ENCODE data around the gene RPA3.

RPA3 gene

DNA sequence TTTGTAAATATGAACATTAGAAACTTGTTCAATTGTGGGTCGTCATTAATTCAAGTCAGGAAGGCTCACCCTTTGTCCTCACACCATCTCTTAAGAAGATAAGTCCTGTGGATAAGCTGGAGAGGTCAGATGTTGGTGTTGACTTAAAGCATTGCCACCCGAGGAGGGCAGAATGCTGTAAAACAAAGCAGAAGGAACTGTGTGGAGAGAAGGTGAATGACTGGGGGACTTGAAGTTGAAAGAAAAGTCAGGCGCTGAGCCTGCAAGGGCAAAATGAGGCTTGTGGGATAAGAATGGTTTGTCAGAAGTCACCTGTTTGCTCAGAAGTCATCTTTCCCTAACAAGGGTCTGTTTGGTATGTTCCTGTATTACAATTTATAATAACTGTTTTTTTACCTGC, 9.1 kb downstream of the RPA3 start (continued):
- TF ChIP-seq, protein P1, sequence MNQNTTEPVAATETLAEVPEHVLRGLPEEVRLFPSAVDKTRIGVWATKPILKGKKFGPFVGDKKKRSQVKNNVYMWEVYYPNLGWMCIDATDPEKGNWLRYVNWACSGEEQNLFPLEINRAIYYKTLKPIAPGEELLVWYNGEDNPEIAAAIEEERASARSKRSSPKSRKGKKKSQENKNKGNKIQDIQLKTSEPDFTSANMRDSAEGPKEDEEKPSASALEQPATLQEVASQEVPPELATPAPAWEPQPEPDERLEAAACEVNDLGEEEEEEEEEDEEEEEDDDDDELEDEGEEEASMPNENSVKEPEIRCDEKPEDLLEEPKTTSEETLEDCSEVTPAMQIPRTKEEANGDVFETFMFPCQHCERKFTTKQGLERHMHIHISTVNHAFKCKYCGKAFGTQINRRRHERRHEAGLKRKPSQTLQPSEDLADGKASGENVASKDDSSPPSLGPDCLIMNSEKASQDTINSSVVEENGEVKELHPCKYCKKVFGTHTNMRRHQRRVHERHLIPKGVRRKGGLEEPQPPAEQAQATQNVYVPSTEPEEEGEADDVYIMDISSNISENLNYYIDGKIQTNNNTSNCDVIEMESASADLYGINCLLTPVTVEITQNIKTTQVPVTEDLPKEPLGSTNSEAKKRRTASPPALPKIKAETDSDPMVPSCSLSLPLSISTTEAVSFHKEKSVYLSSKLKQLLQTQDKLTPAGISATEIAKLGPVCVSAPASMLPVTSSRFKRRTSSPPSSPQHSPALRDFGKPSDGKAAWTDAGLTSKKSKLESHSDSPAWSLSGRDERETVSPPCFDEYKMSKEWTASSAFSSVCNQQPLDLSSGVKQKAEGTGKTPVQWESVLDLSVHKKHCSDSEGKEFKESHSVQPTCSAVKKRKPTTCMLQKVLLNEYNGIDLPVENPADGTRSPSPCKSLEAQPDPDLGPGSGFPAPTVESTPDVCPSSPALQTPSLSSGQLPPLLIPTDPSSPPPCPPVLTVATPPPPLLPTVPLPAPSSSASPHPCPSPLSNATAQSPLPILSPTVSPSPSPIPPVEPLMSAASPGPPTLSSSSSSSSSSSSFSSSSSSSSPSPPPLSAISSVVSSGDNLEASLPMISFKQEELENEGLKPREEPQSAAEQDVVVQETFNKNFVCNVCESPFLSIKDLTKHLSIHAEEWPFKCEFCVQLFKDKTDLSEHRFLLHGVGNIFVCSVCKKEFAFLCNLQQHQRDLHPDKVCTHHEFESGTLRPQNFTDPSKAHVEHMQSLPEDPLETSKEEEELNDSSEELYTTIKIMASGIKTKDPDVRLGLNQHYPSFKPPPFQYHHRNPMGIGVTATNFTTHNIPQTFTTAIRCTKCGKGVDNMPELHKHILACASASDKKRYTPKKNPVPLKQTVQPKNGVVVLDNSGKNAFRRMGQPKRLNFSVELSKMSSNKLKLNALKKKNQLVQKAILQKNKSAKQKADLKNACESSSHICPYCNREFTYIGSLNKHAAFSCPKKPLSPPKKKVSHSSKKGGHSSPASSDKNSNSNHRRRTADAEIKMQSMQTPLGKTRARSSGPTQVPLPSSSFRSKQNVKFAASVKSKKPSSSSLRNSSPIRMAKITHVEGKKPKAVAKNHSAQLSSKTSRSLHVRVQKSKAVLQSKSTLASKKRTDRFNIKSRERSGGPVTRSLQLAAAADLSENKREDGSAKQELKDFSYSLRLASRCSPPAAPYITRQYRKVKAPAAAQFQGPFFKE (tag by site-specific recombination; IDR thresholded peaks at IDR 0.05; ENCODE audit: borderline replicate concordance) = no peak

DNA sequence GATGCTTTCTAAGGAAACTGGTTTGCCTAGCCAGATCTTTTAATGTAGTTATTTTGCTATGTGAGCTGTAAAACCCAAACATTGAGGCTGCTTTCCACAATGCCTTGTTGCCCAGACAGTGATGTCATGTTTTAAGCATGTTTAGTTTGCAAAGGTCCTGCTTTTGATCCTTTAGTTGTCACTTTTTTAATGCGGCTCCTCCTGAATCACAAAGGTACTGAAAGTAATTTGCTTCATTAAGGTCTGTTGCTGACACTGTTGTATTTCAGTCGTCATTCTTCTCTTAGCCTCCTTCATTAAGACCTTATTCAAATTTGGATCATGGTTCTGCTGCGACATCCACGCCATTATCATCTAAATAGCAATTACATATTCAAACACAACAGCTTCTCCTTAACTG, 10.6 kb downstream of the RPA3 start:
- H3K9me3 ChIP-seq (ENCODE audit: control insufficient read depth, insufficient read depth, low read depth, low read length) = no peaks in the 10 kb centered on the region
- ChIA-PET POLR2A (no interaction called here), CTCF (interaction anchor here (0.6 to 1.8 kb wide), 5 partner anchors 14 to 328 kb away, joined by 3 to 7 read pairs (median 3); no protein-coding TSS in a partner anchor)
- no peak overlapping the region for H3K27ac ChIP-seq (ENCODE audit: extremely low read depth, low read depth, low read length)
- H3K4me1 ChIP-seq (ENCODE audit: control insufficient read depth, insufficient read depth, low read length) = peaks cover 11% of the 10 kb centered on the region
- no peaks in the 10 kb centered on the region for H3K36me3 ChIP-seq (ENCODE audit: control insufficient read depth in 2 of 2, insufficient read depth in 1 of 2, low read length in 2 of 2)
- H3K4me3 ChIP-seq (ENCODE audit: low read depth, low read length) = no peak overlapping the region
- TF ChIP-seq, protein P2, sequence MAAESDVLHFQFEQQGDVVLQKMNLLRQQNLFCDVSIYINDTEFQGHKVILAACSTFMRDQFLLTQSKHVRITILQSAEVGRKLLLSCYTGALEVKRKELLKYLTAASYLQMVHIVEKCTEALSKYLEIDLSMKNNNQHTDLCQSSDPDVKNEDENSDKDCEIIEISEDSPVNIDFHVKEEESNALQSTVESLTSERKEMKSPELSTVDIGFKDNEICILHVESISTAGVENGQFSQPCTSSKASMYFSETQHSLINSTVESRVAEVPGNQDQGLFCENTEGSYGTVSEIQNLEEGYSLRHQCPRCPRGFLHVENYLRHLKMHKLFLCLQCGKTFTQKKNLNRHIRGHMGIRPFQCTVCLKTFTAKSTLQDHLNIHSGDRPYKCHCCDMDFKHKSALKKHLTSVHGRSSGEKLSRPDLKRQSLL (tag by site-specific recombination; IDR thresholded peaks at IDR 0.05) = no peak
- TF ChIP-seq ZNF521 (tag by site-specific recombination; IDR thresholded peaks at IDR 0.05) (no peak), ZIC2 (tag by site-specific recombination; IDR thresholded peaks at IDR 0.05) (no peak), ZNF350 (tag by site-specific recombination; IDR thresholded peaks at IDR 0.05) (no peak), SCRT2 (tag by site-specific recombination; IDR thresholded peaks at IDR 0.05) (peak; percentile 50; the same call in 1 of the 2 replicates), ZNF140 (tag by site-specific recombination; IDR thresholded peaks at IDR 0.05) (no peak), ZNF514 (tag by site-specific recombination; IDR thresholded peaks at IDR 0.05) (no peak), YY2 (tag by site-specific recombination; IDR thresholded peaks at IDR 0.05) (no peak), ZNF629 (tag by site-specific recombination; IDR thresholded peaks at IDR 0.05) (no peak), ZNF623 (tag by site-specific recombination; IDR thresholded peaks at IDR 0.05) (no peak), ZNF221 (tag by site-specific recombination; IDR thresholded peaks at IDR 0.05; ENCODE audit: borderline replicate concordance) (no peak), ZNF433 (tag by site-specific recombination; IDR thresholded peaks at IDR 0.05; ENCODE audit: low read depth) (no peak), ZNF366 (tag by site-specific recombination; conservative IDR thresholded peaks at IDR 0.05) (peak; percentile 44; the same call in 1 of the 2 replicates), ZFHX2 (tag by site-specific recombination; conservative IDR thresholded peaks at IDR 0.05) (no peak), ZNF677 (tag by site-specific recombination; IDR thresholded peaks at IDR 0.05) (no peak), ZNF335 (tag by site-specific recombination; conservative IDR thresholded peaks at IDR 0.05) (peak; percentile 49), GLIS2 (tag by site-specific recombination; IDR thresholded peaks at IDR 0.05) (no peak), ZFP41 (tag by site-specific recombination; IDR thresholded peaks at IDR 0.05; ENCODE audit: borderline replicate concordance) (no peak), ZNF138 (tag by site-specific recombination; IDR thresholded peaks at IDR 0.05; ENCODE audit: borderline replicate concordance) (no peak), PRDM1 (tag by site-specific recombination; IDR thresholded peaks at IDR 0.05) (peak; percentile 48; the same call in 1 of the 2 replicates)
- TF ChIP-seq, protein P3, sequence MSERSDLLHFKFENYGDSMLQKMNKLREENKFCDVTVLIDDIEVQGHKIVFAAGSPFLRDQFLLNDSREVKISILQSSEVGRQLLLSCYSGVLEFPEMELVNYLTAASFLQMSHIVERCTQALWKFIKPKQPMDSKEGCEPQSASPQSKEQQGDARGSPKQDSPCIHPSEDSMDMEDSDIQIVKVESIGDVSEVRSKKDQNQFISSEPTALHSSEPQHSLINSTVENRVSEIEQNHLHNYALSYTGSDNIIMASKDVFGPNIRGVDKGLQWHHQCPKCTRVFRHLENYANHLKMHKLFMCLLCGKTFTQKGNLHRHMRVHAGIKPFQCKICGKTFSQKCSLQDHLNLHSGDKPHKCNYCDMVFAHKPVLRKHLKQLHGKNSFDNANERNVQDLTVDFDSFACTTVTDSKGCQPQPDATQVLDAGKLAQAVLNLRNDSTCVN (tag by site-specific recombination; optimal IDR thresholded peaks at IDR 0.05) = no peak
- TF ChIP-seq, protein P4, sequence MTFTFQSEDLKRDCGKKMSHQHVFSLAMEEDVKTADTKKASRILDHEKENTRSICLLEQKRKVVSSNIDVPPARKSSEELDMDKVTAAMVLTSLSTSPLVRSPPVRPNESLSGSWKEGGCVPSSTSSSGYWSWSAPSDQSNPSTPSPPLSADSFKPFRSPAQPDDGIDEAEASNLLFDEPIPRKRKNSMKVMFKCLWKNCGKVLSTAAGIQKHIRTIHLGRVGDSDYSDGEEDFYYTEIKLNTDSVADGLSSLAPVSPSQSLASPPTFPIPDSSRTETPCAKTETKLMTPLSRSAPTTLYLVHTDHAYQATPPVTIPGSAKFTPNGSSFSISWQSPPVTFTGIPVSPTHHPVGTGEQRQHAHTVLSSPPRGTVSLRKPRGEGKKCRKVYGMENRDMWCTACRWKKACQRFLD (tag by site-specific recombination; IDR thresholded peaks at IDR 0.05) = no peak
- TF ChIP-seq, protein P5, sequence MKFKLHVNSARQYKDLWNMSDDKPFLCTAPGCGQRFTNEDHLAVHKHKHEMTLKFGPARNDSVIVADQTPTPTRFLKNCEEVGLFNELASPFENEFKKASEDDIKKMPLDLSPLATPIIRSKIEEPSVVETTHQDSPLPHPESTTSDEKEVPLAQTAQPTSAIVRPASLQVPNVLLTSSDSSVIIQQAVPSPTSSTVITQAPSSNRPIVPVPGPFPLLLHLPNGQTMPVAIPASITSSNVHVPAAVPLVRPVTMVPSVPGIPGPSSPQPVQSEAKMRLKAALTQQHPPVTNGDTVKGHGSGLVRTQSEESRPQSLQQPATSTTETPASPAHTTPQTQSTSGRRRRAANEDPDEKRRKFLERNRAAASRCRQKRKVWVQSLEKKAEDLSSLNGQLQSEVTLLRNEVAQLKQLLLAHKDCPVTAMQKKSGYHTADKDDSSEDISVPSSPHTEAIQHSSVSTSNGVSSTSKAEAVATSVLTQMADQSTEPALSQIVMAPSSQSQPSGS (tag by site-specific recombination; IDR thresholded peaks at IDR 0.05; ENCODE audit: low read depth) = peak; percentile 79
- TF ChIP-seq, protein P6, sequence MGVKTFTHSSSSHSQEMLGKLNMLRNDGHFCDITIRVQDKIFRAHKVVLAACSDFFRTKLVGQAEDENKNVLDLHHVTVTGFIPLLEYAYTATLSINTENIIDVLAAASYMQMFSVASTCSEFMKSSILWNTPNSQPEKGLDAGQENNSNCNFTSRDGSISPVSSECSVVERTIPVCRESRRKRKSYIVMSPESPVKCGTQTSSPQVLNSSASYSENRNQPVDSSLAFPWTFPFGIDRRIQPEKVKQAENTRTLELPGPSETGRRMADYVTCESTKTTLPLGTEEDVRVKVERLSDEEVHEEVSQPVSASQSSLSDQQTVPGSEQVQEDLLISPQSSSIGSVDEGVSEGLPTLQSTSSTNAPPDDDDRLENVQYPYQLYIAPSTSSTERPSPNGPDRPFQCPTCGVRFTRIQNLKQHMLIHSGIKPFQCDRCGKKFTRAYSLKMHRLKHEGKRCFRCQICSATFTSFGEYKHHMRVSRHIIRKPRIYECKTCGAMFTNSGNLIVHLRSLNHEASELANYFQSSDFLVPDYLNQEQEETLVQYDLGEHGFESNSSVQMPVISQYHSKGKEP (tag by site-specific recombination; IDR thresholded peaks at IDR 0.05) = no peak

All from HEK293 (cell line).